Measurements from ENCODE around the gene MGRN1. TPM values are rescaled to one million over a fixed set of nuclear protein-coding genes. Genes with fewer than 3 reads are reported as not detected.

The MGRN1 gene
- total and polyA plus RNA-seq, 2 donors (not counting 3 experiments of a cell fraction or from before 2014, with no cell fraction given) = 15.6 to 73.0 TPM

GRCh38 chr16:4692460-4693295, 68.1 kb downstream of the MGRN1 start:
- H3K4me2 ChIP-seq (ENCODE audit: insufficient read depth, low read length) = peak overlapping the region; percentile 72
- no TSS peak for BruUV-seq (replicated peaks)
- H3K9me1 ChIP-seq (replicated peaks; ENCODE audit: control insufficient read depth, extremely low read depth, insufficient read depth, low read length) = no peaks in the 10 kb centered on the region
- H3K9ac ChIP-seq (replicated peaks; ENCODE audit: extremely low read depth, insufficient read depth, low read length) = no peak overlapping the region
- intact Hi-C loops (cut with micrococcal nuclease) = loop anchor here (1.0 to 2.0 kb wide), 3 partner anchors 42 to 264 kb away; partner anchors contain the start of genes ANKS3, DNAAF8 and MGRN1
- DNase-seq (ENCODE audit: low read depth, low spot score) (peak; percentile 19), FAIRE-seq (no peak)
- no peak overlapping the region for H3K27ac ChIP-seq (ENCODE audit: insufficient read depth, low read depth, low read length)
- CTCF ChIA-PET = interaction anchor here (0.9 to 2.0 kb wide), 2 partner anchors 10 to 22 kb away, joined by 5 to 7 read pairs; no protein-coding TSS in a partner anchor
- dilution Hi-C loops (cut with MboI; ENCODE audit: extremely low pct_ligation_motif_present, low sequenced_read_pairs) = no loop called here
- H3K36me3 ChIP-seq (ENCODE audit: control insufficient read depth in 2 of 2, extremely low read depth in 1 of 2, insufficient read depth in 2 of 2, low read length in 2 of 2) = peaks cover 0 to 27% of the 10 kb centered on the region in 2 experiments
- POLR2A ChIA-PET = no interaction called here
- H3K9me3 ChIP-seq (replicated peaks; ENCODE audit: control insufficient read depth, insufficient read depth, low read length) = no peaks in the 10 kb centered on the region
- no peaks in the 10 kb centered on the region for H4K20me1 ChIP-seq (replicated peaks; ENCODE audit: control insufficient read depth, extremely low read depth, insufficient read depth, low read length)
- peak overlapping the region; percentile 26 to 93 (median 31) for H3K4me3 ChIP-seq (replicated peaks in 1 of 3; ENCODE audit: insufficient read depth in 1 of 3, low read depth in 1 of 3, low read length in 3 of 3)
- no peaks in the 10 kb centered on the region for H3K79me2 ChIP-seq (ENCODE audit: control insufficient read depth, insufficient read depth, low read length)
- no peak for TF ChIP-seq MYC (IDR thresholded peaks at IDR 0.05; ENCODE audit: low read depth, low read length)
- no peak for TF ChIP-seq EZH2 (IDR thresholded peaks at IDR 0.05; ENCODE audit: borderline replicate concordance, low read depth, low read length, severe bottlenecking)
- TF ChIP-seq, protein P1, sequence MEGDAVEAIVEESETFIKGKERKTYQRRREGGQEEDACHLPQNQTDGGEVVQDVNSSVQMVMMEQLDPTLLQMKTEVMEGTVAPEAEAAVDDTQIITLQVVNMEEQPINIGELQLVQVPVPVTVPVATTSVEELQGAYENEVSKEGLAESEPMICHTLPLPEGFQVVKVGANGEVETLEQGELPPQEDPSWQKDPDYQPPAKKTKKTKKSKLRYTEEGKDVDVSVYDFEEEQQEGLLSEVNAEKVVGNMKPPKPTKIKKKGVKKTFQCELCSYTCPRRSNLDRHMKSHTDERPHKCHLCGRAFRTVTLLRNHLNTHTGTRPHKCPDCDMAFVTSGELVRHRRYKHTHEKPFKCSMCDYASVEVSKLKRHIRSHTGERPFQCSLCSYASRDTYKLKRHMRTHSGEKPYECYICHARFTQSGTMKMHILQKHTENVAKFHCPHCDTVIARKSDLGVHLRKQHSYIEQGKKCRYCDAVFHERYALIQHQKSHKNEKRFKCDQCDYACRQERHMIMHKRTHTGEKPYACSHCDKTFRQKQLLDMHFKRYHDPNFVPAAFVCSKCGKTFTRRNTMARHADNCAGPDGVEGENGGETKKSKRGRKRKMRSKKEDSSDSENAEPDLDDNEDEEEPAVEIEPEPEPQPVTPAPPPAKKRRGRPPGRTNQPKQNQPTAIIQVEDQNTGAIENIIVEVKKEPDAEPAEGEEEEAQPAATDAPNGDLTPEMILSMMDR (IDR thresholded peaks at IDR 0.05; ENCODE audit: extremely low read depth in 1 of 2, insufficient read depth in 1 of 2, low read depth in 1 of 2, low read length in 2 of 2) = no peak
- no peak for TF ChIP-seq FOS (IDR thresholded peaks at IDR 0.05; ENCODE audit: borderline replicate concordance, insufficient read depth, low read length)
- TF ChIP-seq MAX (IDR thresholded peaks at IDR 0.05; ENCODE audit: insufficient read depth, insufficient read length) = no peak
- no peak for TF ChIP-seq JUN (IDR thresholded peaks at IDR 0.05; ENCODE audit: borderline replicate concordance, insufficient read depth, insufficient read length, low read depth)
- no peak for TF ChIP-seq POLR2AphosphoS5 (IDR thresholded peaks at IDR 0.05; ENCODE audit: insufficient read depth, low read depth, low read length)
- TF ChIP-seq GATA2 (IDR thresholded peaks at IDR 0.05; ENCODE audit: insufficient read depth, insufficient read length, low read depth, low read length) = no peak
- TF ChIP-seq POLR2A (IDR thresholded peaks at IDR 0.05; ENCODE audit: low read depth, low read length) = no peak
- no peaks in the 10 kb centered on the region for H3K27me3 ChIP-seq (ENCODE audit: control insufficient read depth in 2 of 2, insufficient read depth in 2 of 2, low read length in 2 of 2)
- peaks cover 4% of the 10 kb centered on the region for H3K4me1 ChIP-seq (ENCODE audit: control insufficient read depth, extremely low read depth, insufficient read depth, low read length)
- H2AFZ ChIP-seq (ENCODE audit: low read depth, low read length) = peak overlapping the region; percentile 30

Data from endothelial cell of umbilical vein (primary cell).